CD4-positive, alpha-beta T cell treated with Interferon gamma for 1 hour (primary cell): ENCODE results near the gene SYF2.
"Not testable (repeated sequence)": the region's sequence is repeated elsewhere in the genome, so short reads cannot be mapped to it uniquely, and the experiment has no call there.

ENCODE experiments used
- DNase-seq: peaks from one replicate; pipeline ENCODE4 v3.0.0-alpha.2; 2020

Gene SYF2

GRCh38 chr1:25245809-25246599, 13.7 kb upstream of the SYF2 start:
- DNase-seq, result no peak

GRCh38 chr1:25245393-25245792, 13.1 kb upstream of the SYF2 start:
- no peak for DNase-seq

DNA sequence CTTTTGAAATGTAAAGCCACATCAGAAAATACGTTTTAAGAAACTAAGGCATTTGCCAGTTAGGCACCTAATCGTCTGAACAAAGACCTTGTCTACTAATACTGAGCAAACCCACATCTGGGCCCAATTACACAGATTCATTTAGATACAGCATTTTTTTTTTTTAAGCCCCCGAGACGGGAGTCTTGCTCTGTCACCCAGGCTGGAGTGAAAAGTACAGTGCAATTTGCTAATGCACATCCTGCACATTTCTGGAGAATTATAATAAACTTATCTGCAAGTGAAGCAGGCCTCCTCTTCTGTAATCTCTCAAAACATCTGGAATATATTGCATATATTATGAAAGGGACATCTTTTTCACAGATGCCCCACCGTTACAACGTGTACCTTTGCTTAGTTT, 11.6 kb upstream of the SYF2 start:
- DNase-seq, result no peak

- DNase-seq, result peak; percentile 93
Measured at GRCh38 chr1:25239681-25240541, 7.6 kb upstream of the SYF2 start.

GRCh38 chr1:25238046-25238445, 5.7 kb upstream of the SYF2 start:
- DNase-seq, result no peak

GRCh38 chr1:25236261-25236660, 4.0 kb upstream of the SYF2 start:
- DNase-seq, result not testable (repeated sequence)

- DNase-seq, result not testable (repeated sequence)
Measured at GRCh38 chr1:25235411-25235810, 3.1 kb upstream of the SYF2 start.

GRCh38 chr1:25232866-25233784, 823 bp upstream of the SYF2 start:
- peak; percentile 85 for DNase-seq

DNA sequence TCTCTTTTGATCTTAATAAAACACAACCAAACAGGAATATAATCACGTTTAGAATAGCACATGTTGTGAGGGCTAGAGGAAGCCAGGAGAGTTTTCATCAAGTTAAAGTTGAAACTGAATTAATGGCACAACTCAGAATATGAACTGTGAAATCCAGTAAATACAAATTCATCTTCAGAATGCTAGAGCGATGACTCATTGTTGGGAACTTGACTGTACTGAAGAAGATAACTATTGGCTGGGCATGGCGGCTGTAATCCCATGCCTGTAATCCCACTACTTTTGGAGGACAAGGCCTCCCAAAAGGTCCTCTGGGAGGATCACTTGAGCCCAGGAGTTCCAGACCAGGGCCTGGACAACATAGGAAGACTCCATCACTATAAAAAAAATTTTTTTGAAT, 8.8 kb downstream of the SYF2 start:
- no peak for DNase-seq

GRCh38 chr1:25222606-25223005, 9.7 kb downstream of the SYF2 start:
- no peak for DNase-seq

DNA sequence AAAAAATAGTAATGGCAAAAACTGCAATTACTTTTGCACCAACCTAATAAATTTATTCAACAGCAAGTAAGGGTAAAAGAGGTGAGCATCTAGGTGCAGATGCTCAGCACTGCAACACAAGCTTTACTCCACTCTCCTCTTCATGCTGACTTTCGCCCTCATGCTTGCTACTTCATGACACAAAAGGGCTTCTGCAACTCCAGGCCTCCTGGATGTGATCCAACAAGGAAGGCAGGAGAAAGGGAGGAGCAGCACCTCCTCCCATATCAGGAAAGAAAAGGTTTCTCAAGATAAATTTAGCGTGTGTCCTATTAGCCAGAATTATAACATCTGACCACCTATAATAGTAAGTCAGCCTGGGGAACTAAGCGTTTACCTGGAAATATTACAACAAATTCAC, 11.6 kb downstream of the SYF2 start:
- DNase-seq, result no peak

DNA sequence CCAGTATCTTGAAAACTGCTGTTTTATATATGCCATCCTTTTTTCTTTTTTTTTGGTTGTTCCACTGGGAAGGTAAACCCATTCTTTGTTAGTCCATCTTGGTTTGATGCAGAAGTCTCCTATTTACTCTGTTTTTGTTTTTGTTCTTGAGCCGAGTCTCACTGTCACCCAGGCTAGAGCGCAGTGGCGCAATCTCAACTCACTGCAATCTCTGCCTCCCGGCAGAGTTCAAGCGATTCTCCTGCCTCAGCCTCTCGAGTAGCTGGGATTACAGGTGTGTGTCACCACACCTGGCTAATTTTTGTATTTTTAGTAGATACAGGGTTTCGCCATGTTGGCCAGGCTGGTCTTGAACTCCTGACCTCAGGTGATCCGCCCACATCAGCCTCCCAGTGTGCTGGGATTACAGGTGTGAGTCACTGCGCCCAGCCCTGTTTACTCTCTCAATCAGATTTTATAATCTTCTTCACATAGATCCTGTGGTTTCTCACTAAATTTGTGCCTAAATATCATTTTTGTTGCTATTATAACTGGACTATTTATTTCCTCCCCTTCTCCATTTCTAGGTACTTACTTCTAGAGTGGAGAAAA, 12.5 kb downstream of the SYF2 start:
- DNase-seq, result no peak

- DNase-seq, result no peak
Measured at GRCh38 chr1:25217598-25218232, 14.6 kb downstream of the SYF2 start.

GRCh38 chr1:25217015-25217414, 15.3 kb downstream of the SYF2 start:
- no peak for DNase-seq

DNA sequence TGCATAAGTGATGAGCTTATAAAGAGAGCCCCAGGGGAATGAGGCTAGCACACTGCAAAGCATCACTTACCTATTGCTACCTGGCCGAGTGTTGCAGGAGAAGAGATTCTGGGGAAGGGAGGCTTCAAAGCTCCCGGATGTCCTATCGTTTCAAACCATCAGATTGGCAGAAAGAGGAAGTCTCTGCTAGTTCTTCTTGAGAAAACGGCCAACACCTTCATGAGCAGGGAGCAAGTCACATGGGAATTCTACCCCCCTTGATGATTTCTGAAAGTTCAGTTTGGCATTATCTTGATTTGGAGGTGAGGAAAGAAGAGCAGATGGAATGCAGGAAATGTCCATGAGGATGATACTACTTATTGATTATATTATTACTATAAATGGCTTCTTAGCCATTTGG, 16.2 kb downstream of the SYF2 start:
- no peak for DNase-seq

- no peak for DNase-seq
Measured at GRCh38 chr1:25212725-25213124, 19.6 kb downstream of the SYF2 start.

DNA sequence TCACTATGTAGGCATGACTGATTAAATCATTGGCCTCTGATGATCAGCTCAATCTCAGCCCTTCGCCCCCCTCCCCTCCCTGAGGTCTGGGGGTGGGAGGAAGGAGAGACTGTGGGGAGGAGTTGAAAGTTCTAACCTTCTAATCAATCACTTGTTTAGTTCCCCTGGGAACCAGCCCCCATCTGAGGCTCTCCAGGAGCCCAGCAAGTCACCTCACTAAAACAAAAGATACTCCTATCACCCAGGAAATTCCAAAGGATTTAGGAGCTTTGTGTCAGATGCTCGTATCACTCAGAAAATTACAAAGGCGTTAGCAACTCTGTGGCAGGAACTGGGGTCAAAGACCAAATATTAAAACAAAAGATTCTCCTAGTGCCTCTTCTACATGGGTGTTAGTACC, 21.6 kb downstream of the SYF2 start:
- no peak for DNase-seq

DNA sequence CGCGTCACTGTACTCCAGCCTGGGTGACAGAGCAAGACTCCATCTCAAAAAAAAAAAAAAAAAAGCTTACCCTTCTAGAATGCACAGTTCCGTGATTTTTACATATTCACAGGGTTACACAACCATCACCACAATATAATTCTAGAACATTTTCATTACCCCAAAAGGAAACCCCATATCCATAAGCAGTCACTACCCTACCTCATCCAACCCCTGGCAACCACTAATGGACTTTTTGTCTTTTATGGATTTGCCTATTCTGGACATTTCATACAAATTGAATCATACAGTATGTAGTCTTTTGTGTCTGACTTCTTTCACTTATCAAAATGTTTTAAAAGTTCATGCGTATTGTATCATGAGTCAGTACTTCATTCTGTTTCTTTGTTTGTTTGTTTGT, 22.8 kb downstream of the SYF2 start:
- DNase-seq, result no peak

GRCh38 chr1:25208561-25209222, 23.6 kb downstream of the SYF2 start:
- no peak for DNase-seq

DNA sequence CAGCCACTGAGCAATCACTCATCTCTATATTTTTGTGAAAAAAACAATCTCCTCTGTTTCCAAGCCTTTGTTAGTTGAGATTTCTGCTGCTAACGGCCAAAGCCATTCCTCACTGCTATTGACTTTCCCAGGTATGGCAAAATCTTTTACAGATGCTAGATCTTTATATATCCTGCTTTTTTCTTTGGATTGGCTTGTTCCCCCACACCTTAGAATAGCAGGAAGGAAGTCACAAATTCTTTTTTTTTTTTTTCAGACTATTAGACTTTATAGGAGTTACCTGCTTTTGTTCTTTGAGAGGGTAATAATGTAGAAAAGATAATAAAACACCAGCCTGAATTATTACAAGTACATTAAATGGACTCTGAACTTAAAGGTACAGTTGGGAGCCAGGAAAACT, 24.2 kb downstream of the SYF2 start:
- DNase-seq, result no peak

DNA sequence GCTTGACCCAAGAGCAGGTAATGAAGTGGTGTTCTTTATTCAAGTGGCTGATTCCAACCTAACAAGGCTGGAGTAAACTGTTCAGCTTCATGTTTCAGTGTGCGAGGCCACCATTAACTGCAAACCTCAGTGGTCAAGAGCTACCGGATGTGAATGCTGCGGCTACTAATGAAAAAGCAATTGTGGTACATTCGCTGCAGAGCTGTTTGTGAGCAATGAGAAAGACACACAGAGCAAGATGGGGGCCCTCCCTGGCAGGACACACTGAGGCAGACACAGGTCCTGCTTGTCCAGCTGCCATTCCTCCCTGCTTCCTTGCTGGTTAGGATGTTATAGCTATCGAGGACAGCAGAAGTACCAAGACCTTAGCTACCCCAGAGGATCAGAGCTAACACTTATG, 26.1 kb downstream of the SYF2 start:
- DNase-seq, result no peak

GRCh38 chr1:25205786-25206185, 26.5 kb downstream of the SYF2 start:
- no peak for DNase-seq
